Stimulated activated effector memory CD8-positive, alpha-beta T cell treated with anti-CD3 and anti-CD28 coated beads, Interleukin-12 subunit alpha, Interleukin-12 subunit beta, amount 100 ng/mL, for 72 hours (primary cell): ENCODE measurements around the gene SLC8B1.

Source experiments
- ATAC-seq: fragments of 150-1000 bp; cut with Tn5 transposase; 2 replicates; pipeline ENCODE4 v1.10.0; 2021
- DNase-seq, 2 donors: peaks; one replicate each; pipeline ENCODE4 v3.0.0; 2021 to 2022; ENCODE audit warnings: low spot score in 2 of 2
- H3K27ac Mint-ChIP-seq: one replicate; pipeline ENCODE4 v1.8.0; 2022; ENCODE audit warnings: mild to moderate bottlenecking, mixed read lengths
- H3K36me3 Mint-ChIP-seq: one replicate; pipeline ENCODE4 v1.8.0; 2022; ENCODE audit warnings: mild to moderate bottlenecking, mixed read lengths
- H3K4me1 Mint-ChIP-seq: one replicate; pipeline ENCODE4 v1.8.0; 2022; ENCODE audit warnings: mixed read lengths
- H3K4me3 Mint-ChIP-seq: one replicate; pipeline ENCODE4 v1.8.0; 2022; ENCODE audit warnings: mild to moderate bottlenecking, mixed read lengths
- H3K9me3 Mint-ChIP-seq: one replicate; pipeline ENCODE4 v1.8.0; 2022; ENCODE audit warnings: mixed read lengths

SLC8B1 gene

DNA sequence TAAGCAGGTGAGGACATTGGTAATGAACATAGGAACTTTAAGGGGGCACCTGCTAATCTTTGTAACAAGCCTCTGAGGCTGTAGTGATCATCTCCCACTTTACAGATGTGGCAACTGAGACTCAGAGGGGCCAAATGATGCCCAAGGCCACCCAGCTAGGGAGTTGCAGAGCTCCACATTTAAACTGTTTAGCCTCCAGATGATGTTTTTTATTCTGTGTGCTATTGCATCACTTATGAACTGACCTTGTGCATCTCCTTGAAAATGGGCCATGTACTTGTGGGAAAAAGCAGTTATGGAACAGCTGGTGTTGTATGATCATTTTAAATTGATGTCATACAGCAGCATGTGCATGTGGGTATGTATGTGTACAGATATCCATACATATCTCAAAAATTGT is 72.2 kb downstream of the SLC8B1 start:
- Mint-ChIP-seq H3K27ac (peak overlapping the region; percentile 32), H3K36me3 (peaks cover 17% of the 10 kb centered on the region), H3K4me3 (no peak overlapping the region), H3K4me1 (no peaks in the 10 kb centered on the region), H3K9me3 (no peaks in the 10 kb centered on the region)
- no peak for DNase-seq
- no peak for ATAC-seq

DNA sequence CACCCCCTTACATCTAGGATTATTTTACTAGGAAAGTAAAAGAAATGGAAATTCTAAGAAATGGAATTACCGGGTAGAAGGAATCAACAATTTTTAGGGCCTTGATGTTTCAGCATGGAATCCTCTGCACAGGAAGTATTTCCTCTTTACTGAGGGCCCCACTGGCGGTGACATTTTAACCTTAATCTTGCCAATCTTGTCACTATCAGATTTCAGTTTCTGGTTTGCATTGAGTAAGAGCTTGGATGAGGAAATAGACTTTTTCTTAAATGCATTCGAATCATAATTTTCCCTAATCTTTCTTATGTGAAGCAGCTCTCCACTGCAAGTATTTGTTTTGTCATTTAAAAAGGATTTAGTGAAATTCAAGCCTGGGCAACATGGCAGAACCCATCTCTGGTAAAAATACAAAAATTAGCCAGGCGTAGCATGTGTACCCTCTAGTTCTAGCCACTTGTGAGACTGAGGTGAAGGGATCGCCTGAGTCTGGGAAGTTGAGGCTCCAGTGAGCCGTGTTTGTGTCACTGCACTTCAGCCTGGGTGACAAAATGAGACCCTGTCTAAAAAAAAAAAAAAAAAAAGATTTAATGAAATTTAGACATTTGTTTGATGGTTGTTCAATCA is 73.0 kb downstream of the SLC8B1 start:
- ATAC-seq: peak; percentile 74
- no peak for DNase-seq
- Mint-ChIP-seq H3K4me3 (no peak overlapping the region), H3K27ac (peak overlapping the region; percentile 32), H3K36me3 (peaks cover 13% of the 10 kb centered on the region), H3K9me3 (no peaks in the 10 kb centered on the region), H3K4me1 (no peaks in the 10 kb centered on the region)

DNA sequence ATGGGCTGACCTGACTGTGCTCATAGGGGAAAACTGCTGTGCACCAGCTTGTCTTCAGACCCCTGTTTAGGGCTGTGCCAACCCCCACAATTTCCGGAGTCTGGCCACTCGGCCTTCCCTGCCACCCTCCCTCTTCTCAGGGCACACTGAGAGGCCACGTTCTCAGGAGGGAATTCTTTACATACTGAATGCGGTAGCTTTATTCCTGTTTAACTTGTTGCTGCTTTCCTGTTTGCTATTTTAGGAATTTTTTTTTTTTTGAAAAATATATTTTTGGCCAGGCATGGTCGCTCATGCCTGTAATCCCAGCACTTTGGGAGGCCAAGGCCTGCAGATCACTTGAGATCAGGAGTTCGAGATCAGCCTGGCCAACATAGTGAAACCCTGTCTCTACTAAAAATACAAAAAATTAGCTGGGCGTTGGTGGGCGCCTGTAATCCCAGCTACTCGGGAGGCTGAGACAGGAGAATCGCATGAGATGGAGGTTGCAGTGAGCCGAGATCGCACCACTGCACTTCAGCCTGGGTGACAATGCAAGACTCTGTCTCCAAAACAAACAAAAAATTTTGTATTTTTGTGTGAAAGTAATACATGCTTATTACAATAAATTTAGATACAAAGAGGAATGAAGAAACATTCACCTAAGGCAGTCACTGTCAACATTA is 74.1 kb downstream of the SLC8B1 start:
- no peak for ATAC-seq
- Mint-ChIP-seq H3K9me3 (no peaks in the 10 kb centered on the region), H3K4me1 (no peaks in the 10 kb centered on the region), H3K36me3 (peaks cover 13% of the 10 kb centered on the region), H3K27ac (peak overlapping the region; percentile 7), H3K4me3 (no peak overlapping the region)
- no peak for DNase-seq

DNA sequence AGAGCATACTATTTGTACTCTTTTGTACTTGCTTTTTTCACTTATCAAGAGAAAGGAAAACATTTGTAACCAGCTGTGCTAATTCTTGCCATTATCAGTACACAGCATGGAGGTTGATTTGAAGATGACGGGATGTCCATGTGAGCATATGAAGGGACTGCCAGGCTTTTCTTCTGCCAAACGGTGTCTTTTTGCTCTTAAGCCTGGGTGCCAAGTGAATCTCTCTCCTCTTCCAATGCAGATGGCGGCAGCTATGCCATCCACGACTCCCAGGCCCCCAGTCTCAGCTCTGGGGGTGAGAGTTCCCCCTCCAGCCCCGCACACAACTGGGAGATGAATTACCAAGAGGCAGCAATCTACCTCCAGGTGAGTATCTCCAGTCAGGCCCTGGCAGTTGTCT is 74.8 kb downstream of the SLC8B1 start:
- Mint-ChIP-seq H3K9me3 (no peaks in the 10 kb centered on the region), H3K36me3 (peaks cover 13% of the 10 kb centered on the region), H3K27ac (peak overlapping the region; percentile 7), H3K4me1 (no peaks in the 10 kb centered on the region), H3K4me3 (no peak overlapping the region)
- ATAC-seq (no peak), DNase-seq (no peak)

DNA sequence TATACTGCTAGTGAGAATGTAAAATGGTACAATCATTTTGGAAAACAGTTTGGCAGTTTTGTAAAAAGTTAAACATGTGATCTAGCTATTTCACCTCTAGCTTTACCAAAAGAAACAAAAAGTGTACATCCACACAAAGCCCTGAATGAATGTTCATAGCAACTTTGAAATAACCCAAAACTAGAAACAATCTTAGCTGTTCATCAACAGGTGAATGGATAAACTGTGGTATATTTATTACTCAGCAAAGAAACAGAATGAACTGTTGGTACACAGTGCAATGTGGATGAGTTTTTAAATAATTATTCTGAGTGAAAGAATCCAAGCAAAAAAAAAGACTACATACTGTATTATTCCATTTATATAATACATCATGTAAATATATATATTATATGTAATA is 77.3 kb downstream of the SLC8B1 start:
- Mint-ChIP-seq H3K4me1 (no peaks in the 10 kb centered on the region), H3K9me3 (peaks cover 6% of the 10 kb centered on the region), H3K36me3 (peaks cover 5% of the 10 kb centered on the region), H3K27ac (no peak overlapping the region), H3K4me3 (no peak overlapping the region)
- ATAC-seq (no peak), DNase-seq (no peak)

DNA sequence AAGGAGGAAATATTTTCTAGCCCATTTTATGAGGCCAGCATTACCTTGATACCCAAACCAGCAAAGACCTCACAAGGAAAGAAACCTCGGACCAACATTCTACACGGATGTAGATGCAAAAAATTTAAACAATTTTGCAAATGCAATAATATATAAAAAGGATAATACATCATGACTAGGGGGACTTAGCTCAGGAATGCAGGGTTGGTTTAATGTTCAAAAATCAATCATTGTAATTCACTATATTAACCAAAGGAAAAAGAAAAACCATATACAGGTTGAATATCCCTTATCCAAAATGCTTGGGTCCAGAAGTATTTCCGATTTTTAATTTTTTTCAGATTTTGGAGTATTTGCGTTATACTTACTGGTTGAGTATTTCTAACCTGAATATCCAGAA is 80.6 kb downstream of the SLC8B1 start:
- Mint-ChIP-seq H3K4me3 (no peak overlapping the region), H3K27ac (no peak overlapping the region), H3K36me3 (no peaks in the 10 kb centered on the region), H3K9me3 (peaks cover 6% of the 10 kb centered on the region), H3K4me1 (no peaks in the 10 kb centered on the region)
- ATAC-seq (no peak), DNase-seq (no peak)

DNA sequence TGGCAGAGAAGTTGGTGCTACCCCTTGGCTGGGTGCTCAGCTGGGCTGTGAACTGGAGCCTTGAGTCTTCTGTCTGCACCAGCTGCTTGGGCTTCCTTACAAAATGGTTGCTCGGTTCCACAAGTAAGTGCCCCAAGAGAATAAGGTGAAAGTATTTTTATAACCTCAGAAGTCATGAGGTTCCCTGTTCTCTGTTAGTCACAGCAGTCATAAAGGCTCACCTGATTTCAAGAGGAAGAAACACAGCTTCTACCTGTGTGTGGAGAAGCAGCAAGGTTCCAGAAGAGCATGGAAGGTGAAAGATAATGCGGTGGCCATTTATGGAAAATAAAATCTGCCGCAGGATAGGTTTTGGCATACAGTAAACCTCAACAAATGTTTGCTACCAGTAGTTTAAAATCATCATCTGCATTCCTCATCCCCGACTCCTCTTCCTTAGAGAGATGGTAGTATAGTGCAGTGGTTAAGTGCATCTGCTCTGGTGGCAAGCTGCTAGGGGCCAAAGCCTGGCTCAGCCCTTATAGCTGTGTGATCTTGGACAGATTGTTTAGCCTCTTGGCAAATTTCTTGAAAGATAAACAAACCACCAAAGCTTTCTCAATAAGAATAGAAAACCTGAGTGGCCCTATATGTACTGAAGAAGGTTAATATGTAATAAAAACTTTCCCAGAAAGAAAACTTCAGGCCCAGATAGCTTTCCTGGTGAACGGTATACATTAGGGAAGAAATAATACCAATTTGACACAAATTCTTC is 81.2 kb downstream of the SLC8B1 start:
- Mint-ChIP-seq H3K27ac (no peak overlapping the region), H3K9me3 (peaks cover 6% of the 10 kb centered on the region), H3K4me1 (no peaks in the 10 kb centered on the region), H3K4me3 (no peak overlapping the region), H3K36me3 (no peaks in the 10 kb centered on the region)
- ATAC-seq (no peak), DNase-seq (no peak)

DNA sequence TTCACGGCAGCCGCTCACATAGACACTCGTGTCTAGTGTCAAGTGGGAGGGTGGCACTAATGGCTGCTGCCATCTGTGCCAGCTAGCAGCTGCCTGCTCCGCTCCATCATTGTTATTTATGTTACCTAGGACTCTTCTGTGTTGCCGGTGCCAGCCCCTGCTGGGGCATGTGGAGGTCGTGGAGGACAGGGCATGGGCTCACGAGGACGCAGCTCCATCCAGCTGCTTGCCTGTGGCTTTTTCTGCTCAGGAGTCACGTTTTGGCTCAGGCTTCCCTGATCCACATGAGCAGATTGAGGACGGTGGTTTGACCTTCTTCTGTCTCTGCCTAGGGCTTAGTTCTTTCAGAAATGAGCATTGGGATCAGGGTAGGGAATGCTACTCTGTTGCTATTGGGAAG is 82.4 kb downstream of the SLC8B1 start:
- Mint-ChIP-seq H3K4me1 (no peaks in the 10 kb centered on the region), H3K36me3 (no peaks in the 10 kb centered on the region), H3K4me3 (no peak overlapping the region), H3K27ac (no peak overlapping the region), H3K9me3 (peaks cover 6% of the 10 kb centered on the region)
- DNase-seq (no peak), ATAC-seq (no peak)

DNA sequence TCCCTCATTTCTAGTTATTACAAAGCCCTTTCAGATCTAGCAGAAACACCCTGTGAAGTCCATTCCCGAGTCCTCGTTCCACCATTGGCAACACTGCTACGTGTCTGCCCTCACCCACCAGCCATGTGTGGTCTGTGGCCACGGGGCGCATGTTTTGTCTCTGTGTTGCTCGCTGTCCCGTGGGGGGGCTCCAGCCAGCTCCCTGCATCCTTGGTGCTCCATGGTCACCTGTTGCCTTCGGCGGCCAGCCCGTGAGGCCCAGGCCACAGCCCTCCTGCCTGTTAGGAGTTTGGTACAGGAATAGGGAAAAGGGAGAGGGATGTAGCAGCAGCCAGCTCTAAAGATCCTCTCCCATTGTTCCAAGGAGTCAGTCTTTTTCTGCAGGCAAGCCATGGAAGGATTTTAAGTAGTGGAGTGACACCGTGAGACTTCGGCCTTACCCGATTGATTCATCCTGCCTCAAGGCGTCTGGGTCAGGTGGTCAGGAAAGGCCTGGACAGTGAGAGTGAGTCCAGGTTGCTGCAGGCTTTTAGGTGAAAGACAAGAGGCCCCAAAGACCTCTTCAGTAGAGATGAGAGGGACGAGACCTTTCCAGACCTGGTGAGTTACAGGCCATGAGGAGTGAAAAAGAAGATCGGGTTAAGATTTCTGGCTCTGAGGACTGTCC is 83.4 kb downstream of the SLC8B1 start:
- Mint-ChIP-seq H3K36me3 (no peaks in the 10 kb centered on the region), H3K4me1 (no peaks in the 10 kb centered on the region), H3K9me3 (peaks cover 6% of the 10 kb centered on the region), H3K4me3 (no peak overlapping the region), H3K27ac (no peak overlapping the region)
- DNase-seq (no peak), ATAC-seq (no peak)

DNA sequence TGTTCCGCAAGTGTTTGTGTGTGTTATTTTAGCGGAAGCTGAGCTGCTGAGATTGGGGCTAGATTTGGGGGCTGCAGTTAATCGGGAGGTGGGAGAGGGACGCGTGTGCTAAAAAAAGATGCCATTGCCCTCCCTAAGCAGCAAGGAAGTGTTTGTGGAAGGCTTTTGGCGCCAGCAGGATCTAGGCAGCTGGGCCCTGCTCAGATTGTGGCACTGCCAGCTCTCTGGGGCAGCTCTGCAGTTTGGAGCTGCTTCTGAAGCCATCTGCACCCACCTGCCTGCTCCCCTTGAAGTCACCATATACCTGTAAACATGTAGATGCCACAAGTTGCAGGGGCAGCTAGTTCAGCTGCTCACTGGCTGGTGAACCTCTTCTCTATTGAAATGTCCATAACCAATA is 84.9 kb downstream of the SLC8B1 start:
- no peak overlapping the region for H3K4me3 Mint-ChIP-seq
- H3K27ac Mint-ChIP-seq: no peak overlapping the region
- peaks cover 1% of the 10 kb centered on the region for H3K36me3 Mint-ChIP-seq
- no peak for ATAC-seq
- DNase-seq: no peak
- peaks cover 6% of the 10 kb centered on the region for H3K9me3 Mint-ChIP-seq
- H3K4me1 Mint-ChIP-seq: no peaks in the 10 kb centered on the region

DNA sequence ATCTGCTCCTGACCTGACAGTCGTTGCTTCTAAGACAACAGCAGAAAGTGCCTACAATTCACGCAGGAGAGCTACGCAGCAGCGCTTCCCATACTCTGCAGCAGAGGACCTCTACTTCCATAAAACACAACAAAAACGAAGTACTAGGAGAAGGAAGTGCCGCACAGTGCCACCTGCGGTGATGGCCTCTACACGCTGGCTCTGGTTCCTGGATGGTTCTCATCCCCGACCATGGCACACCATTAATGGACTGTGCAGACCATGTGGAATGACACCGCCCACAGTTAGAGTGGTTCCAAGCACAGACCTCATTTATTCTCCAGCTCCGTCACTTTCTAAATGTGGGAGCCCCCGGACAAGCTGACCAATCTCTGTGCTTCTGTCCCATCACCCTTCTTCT is 85.4 kb downstream of the SLC8B1 start:
- DNase-seq (no peak), ATAC-seq (no peak)
- H3K9me3 Mint-ChIP-seq: peaks cover 6% of the 10 kb centered on the region
- H3K4me1 Mint-ChIP-seq: peaks cover 4% of the 10 kb centered on the region
- H3K27ac Mint-ChIP-seq: no peak overlapping the region
- H3K36me3 Mint-ChIP-seq: peaks cover 5% of the 10 kb centered on the region
- no peak overlapping the region for H3K4me3 Mint-ChIP-seq

DNA sequence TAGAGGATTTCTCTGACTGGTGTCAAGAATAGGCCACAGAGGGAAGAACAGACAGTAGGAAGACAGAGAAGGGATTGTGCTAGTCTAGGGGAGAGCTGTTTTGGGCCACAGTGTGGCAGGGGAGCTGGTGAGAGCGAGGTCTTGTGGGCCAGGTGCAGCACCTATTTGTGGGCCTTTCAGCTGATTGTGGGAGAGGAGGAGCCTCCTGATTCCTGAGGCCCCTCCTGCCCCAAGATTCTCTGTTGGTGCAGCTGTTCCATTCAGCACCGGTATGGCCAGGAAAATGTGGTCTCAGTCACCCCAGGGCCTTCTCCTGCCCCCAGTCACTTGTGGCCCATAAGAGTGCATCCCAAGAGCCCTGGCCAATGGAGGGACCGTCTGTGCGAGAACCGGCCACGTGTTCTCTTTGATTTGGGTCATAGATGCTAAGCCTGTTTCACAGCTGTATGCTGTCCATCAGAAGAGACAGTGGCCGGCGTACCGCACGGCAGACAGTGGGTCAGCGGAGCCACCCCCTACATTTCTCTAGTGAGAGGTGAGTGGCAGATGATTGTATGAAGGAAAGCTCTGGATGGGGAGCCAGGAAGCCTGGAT is 86.0 kb downstream of the SLC8B1 start:
- Mint-ChIP-seq H3K4me3 (no peak overlapping the region), H3K4me1 (peaks cover 6% of the 10 kb centered on the region), H3K27ac (peak overlapping the region; percentile 20), H3K9me3 (peaks cover 6% of the 10 kb centered on the region), H3K36me3 (peaks cover 5% of the 10 kb centered on the region)
- no peak for ATAC-seq
- no peak for DNase-seq
